GM12872 (cell line): ENCODE results near the gene SNAI1.

ENCODE experiments used
- CTCF ChIP-seq: IDR thresholded peaks from 3 replicates; pipeline ENCODE4 v1.5.1; 2011; ENCODE audit warnings: low read depth, mild to moderate bottlenecking, low read length, moderate library complexity; ENCODE audit not compliant: insufficient read depth

SNAI1 gene

GRCh38 chr20:49942303-49942702, 40.5 kb upstream of the SNAI1 start:
- no peak for TF ChIP-seq CTCF

- TF ChIP-seq CTCF = no peak
Measured at GRCh38 chr20:49942942-49943341, 39.8 kb upstream of the SNAI1 start.

GRCh38 chr20:49945306-49945700, 37.5 kb upstream of the SNAI1 start:
- no peak for TF ChIP-seq CTCF

GRCh38 chr20:49945701-49946477, 36.9 kb upstream of the SNAI1 start:
- TF ChIP-seq CTCF = no peak

GRCh38 chr20:49948178-49948577, 34.6 kb upstream of the SNAI1 start:
- no peak for TF ChIP-seq CTCF

GRCh38 chr20:49948809-49949507, 33.8 kb upstream of the SNAI1 start:
- TF ChIP-seq CTCF = no peak

GRCh38 chr20:49951151-49951550, 31.6 kb upstream of the SNAI1 start:
- TF ChIP-seq CTCF = no peak
